Measurements from ENCODE around the gene C11orf71. TPM values are rescaled to one million over a fixed set of nuclear protein-coding genes. Genes with fewer than 3 reads are reported as not detected.

The C11orf71 gene
- total RNA-seq, 2 experiments from 2014 or later: 6.3 to 6.5 TPM

- ChIA-PET CTCF (no interaction called here), POLR2A (no interaction called here)
Measured at GRCh38 chr11:114366331-114367243, 33.7 kb downstream of the C11orf71 start.

GRCh38 chr11:114362958-114363357 lies 37.4 kb downstream of the C11orf71 start:
- ChIA-PET POLR2A (no interaction called here), CTCF (no interaction called here)

DNA sequence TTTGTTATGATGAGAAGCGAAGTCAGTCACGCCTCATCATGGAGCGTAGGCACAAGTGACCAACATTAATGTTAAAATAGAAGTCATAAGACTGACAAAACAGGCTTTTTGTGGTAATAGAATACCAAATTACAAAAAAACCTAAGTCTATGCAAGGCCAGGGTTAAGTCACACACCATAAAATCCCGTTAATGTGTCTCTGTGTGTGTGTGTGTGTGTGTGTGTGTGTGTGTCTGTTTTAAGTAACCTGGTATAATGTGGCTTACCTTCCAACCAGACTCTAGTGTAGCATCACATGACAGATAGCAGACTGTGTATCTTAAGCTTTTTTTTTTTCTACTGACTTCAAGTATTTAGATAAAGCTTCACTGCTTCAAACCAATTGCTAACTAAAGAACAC lies 38.0 kb downstream of the C11orf71 start:
- ChIA-PET POLR2A (no interaction called here), CTCF (no interaction called here)

GRCh38 chr11:114359342-114359741 lies 41.0 kb downstream of the C11orf71 start:
- ChIA-PET POLR2A (no interaction called here), CTCF (no interaction called here)

- CTCF ChIA-PET: no interaction called here
- POLR2A ChIA-PET: no interaction called here
Measured at GRCh38 chr11:114358716-114359115, 41.6 kb downstream of the C11orf71 start.

GRCh38 chr11:114354076-114354475 lies 46.2 kb downstream of the C11orf71 start:
- ChIA-PET POLR2A (no interaction called here), CTCF (no interaction called here)

GRCh38 chr11:114353443-114353842 lies 46.9 kb downstream of the C11orf71 start:
- ChIA-PET CTCF (no interaction called here), POLR2A (no interaction called here)

- ChIA-PET CTCF (interaction anchor here (0.7 kb wide), 1 partner anchor 358 kb away, joined by 5 read pairs; no protein-coding TSS in a partner anchor), POLR2A (no interaction called here)
Measured at GRCh38 chr11:114350022-114350421, 50.3 kb downstream of the C11orf71 start.

Other genes starting within 250 kb of the C11orf71 start
- gene NNMT, start 104.1 kb downstream of the C11orf71 start, total RNA-seq: not detected
- gene RBM7, start 155 bp upstream of the C11orf71 start, total RNA-seq: 10 to 100 TPM; 35.3 to 39.1 TPM
- gene REXO2, start 39.0 kb upstream of the C11orf71 start, total RNA-seq: 10 to 100 TPM; 87.7 to 88.5 TPM
- gene NXPE1, start 159.4 kb upstream of the C11orf71 start, total RNA-seq: not detected
- not detected for gene NXPE4, start 195.3 kb upstream of the C11orf71 start, total RNA-seq

All from activated CD8-positive, alpha-beta memory T cell treated with anti-CD3 and anti-CD28 coated beads for 36 hours (primary cell).